ENCODE data around the gene DDX53.

DNA sequence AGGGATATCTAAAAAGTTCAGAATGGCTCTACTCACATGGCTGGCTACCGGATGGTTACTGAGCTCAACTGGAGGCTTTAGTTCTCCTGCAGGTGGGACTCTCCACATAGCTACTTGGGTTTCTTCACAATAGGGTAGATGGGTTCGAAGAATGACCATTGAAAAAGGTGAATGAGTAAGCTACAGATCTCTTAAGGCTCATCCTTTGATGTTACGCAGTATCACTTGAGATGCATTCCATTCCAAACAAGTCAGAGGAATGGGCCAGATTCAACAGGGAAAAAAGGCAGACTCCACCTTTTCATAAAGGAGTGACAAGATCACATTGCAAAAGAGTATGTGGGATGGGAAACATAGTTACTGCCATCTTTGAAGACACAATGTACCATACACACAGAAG, 52.6 kb downstream of the DDX53 start:
- TF ChIP-seq, protein P1, sequence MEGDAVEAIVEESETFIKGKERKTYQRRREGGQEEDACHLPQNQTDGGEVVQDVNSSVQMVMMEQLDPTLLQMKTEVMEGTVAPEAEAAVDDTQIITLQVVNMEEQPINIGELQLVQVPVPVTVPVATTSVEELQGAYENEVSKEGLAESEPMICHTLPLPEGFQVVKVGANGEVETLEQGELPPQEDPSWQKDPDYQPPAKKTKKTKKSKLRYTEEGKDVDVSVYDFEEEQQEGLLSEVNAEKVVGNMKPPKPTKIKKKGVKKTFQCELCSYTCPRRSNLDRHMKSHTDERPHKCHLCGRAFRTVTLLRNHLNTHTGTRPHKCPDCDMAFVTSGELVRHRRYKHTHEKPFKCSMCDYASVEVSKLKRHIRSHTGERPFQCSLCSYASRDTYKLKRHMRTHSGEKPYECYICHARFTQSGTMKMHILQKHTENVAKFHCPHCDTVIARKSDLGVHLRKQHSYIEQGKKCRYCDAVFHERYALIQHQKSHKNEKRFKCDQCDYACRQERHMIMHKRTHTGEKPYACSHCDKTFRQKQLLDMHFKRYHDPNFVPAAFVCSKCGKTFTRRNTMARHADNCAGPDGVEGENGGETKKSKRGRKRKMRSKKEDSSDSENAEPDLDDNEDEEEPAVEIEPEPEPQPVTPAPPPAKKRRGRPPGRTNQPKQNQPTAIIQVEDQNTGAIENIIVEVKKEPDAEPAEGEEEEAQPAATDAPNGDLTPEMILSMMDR (conservative IDR thresholded peaks at IDR 0.05): no peak
- no peak for TF ChIP-seq EZH2 (IDR thresholded peaks at IDR 0.05; ENCODE audit: low read depth)
